HepG2 (cell line): ENCODE results near the gene ADGRB3. TPM values are rescaled to one million over a fixed set of nuclear protein-coding genes. Genes with fewer than 3 reads are reported as not detected.

ENCODE experiments used
- ATAC-seq: fragments of 200-7000 bp; cut with Tn5 transposase; 3 replicates; pipeline ENCODE4 v1.9.1; 2020; ENCODE audit warnings: mild to moderate bottlenecking, moderate library complexity
- BruUV-seq: library from RNA; stranded (reverse); fragments of 400-500 nt; replicated peaks from 2 replicates; lab custom pipeline; 2021; lab: Mats Ljungman, UMichigan
- CTCF ChIA-PET: fragments of 300-600 bp; formaldehyde crosslinking; extraction: SDS; loops from one replicate; lab custom pipeline; 2021; ENCODE audit warnings: low total read pairs, inconsistent platforms, low intra/inter-chr PET ratio; lab: Yijun Ruan, JAX
- POLR2A ChIA-PET: fragments of 350-600 bp; sonication (Branson Sonifier 250); formaldehyde crosslinking; loops from one replicate; lab custom pipeline; 2020; ENCODE audit warnings: antibody characterized with exemption, inconsistent platforms; lab: Yijun Ruan, JAX
- DNase-seq: peaks from one replicate; pipeline ENCODE4 v3.0.0-alpha.2; 2015; ENCODE audit warnings: low spot score
- FAIRE-seq: peaks from 3 replicates; lab custom pipeline; 2011; peaks lifted over from hg19 to GRCh38; lab: Jason Lieb, UNC
- H2AFZ ChIP-seq: one replicate; pipeline ENCODE4 v1.6.1; 2011; ENCODE audit warnings: low read length, inconsistent platforms
- H3K27ac ChIP-seq: fragments of 300-600 bp; 3 replicates; pipeline ENCODE4 v1.8.0; 2011; ENCODE audit warnings: mixed run types, mild to moderate bottlenecking, mixed read lengths, low read length, inconsistent platforms; ENCODE audit not compliant: insufficient read depth; ENCODE audit errors: extremely low read length
- H3K27me3 ChIP-seq, 2 experiments: fragments of 200-600 bp in 1 of 2; 2 replicates in 1 of 2; 3 replicates in 1 of 2; pipeline versions ENCODE4 v1.6.0 to v1.8.0; 2011; ENCODE audit warnings: low read length in 2 of 2, mild to moderate bottlenecking in 2 of 2, moderate library complexity in 2 of 2, inconsistent platforms in 1 of 2; ENCODE audit not compliant: insufficient read depth in 2 of 2, control insufficient read depth in 1 of 2
- H3K36me3 ChIP-seq, 2 experiments: fragments of 200-600 bp in 1 of 2; replicated peaks in 1 of 2; 2 replicates in 1 of 2; 3 replicates in 1 of 2; pipeline versions ENCODE4 v1.5.1 to v1.8.0; 2011; ENCODE audit warnings: low read length in 2 of 2, inconsistent platforms in 1 of 2; ENCODE audit not compliant: insufficient read depth in 2 of 2, control insufficient read depth in 1 of 2
- H3K4me1 ChIP-seq: 2 replicates; pipeline ENCODE4 v1.5.1; 2012; ENCODE audit warnings: low read length, inconsistent platforms; ENCODE audit not compliant: insufficient read depth
- H3K4me2 ChIP-seq: 2 replicates; pipeline ENCODE4 v1.6.0; 2011; ENCODE audit warnings: low read depth, low read length, inconsistent platforms
- H3K4me3 ChIP-seq, 3 experiments: fragments of 200-600 bp in 1 of 3; sonication (generic), shearing (Covaris generic) in 1 of 3; replicated peaks in 1 of 3; 2 replicates each; pipeline ENCODE4 v1.5.1; 2011 to 2016; ENCODE audit warnings: low read length in 3 of 3, inconsistent platforms in 2 of 3, low read depth in 2 of 3, mild to moderate bottlenecking in 2 of 3, control low read depth in 1 of 3, mixed read lengths in 1 of 3; ENCODE audit not compliant: insufficient read depth in 1 of 3
- H3K79me2 ChIP-seq: one replicate; pipeline ENCODE4 v1.6.1; 2011; ENCODE audit warnings: low read length, inconsistent platforms; ENCODE audit not compliant: insufficient read depth
- H3K9ac ChIP-seq: 2 replicates; pipeline ENCODE4 v1.6.0; 2011; ENCODE audit warnings: mild to moderate bottlenecking, low read depth, low read length, inconsistent platforms; ENCODE audit not compliant: insufficient read depth
- H3K9me3 ChIP-seq: 2 replicates; pipeline ENCODE4 v1.5.1; 2012; ENCODE audit warnings: mild to moderate bottlenecking, low read length
- H4K20me1 ChIP-seq: 2 replicates; pipeline ENCODE4 v1.6.0; 2011; ENCODE audit warnings: inconsistent platforms, mild to moderate bottlenecking, low read length, moderate library complexity; ENCODE audit not compliant: insufficient read depth
- BRCA1 ChIP-seq: sonication (generic); formaldehyde crosslinking; IDR thresholded peaks from 2 replicates; pipeline ENCODE4 v1.4.0; 2020; ENCODE audit warnings: missing genetic modification reagents
- GTF2F1 ChIP-seq: fragments of 150-350 bp; IDR thresholded peaks from 2 replicates; pipeline ENCODE4 v1.6.1; 2014; ENCODE audit warnings: low read length
- HDAC1 ChIP-seq: sonication (generic); formaldehyde crosslinking; IDR thresholded peaks from 2 replicates; pipeline ENCODE4 v1.5.1; 2020; ENCODE audit warnings: mild to moderate bottlenecking, missing genetic modification reagents
- HOXA7 ChIP-seq: sonication (generic); formaldehyde crosslinking; IDR thresholded peaks from 2 replicates; pipeline ENCODE4 v1.8.1; 2022; ENCODE audit warnings: mild to moderate bottlenecking, missing genetic modification reagents, moderate library complexity
- NFIB ChIP-seq: sonication (generic); formaldehyde crosslinking; IDR thresholded peaks from 2 replicates; pipeline ENCODE4 v1.9.0; 2021; ENCODE audit warnings: missing genetic modification reagents, mild to moderate bottlenecking, borderline replicate concordance
- POGZ ChIP-seq: sonication (generic); formaldehyde crosslinking; IDR thresholded peaks from 2 replicates; pipeline ENCODE4 v1.4.0; 2020; ENCODE audit warnings: mild to moderate bottlenecking, missing genetic modification reagents
- REL ChIP-seq: sonication (generic); formaldehyde crosslinking; conservative IDR thresholded peaks from 2 replicates; pipeline ENCODE4 v1.8.0; 2022; ENCODE audit warnings: mild to moderate bottlenecking, missing genetic modification reagents, moderate library complexity
- SIN3A ChIP-seq: IDR thresholded peaks from 2 replicates; pipeline ENCODE4 v1.6.1; 2011; ENCODE audit warnings: low read depth, mild to moderate bottlenecking, control low read depth, low read length, borderline replicate concordance
- TARDBP ChIP-seq: sonication (generic); formaldehyde crosslinking; IDR thresholded peaks from 2 replicates; pipeline ENCODE4 v1.8.0; 2022; ENCODE audit warnings: mild to moderate bottlenecking, missing genetic modification reagents
- TGIF2 ChIP-seq: IDR thresholded peaks from 2 replicates; pipeline ENCODE4 v1.6.1; 2016; ENCODE audit warnings: control low read depth, missing compliant biosample characterization
- ZNF577 ChIP-seq: sonication (generic); formaldehyde crosslinking; IDR thresholded peaks from 2 replicates; pipeline ENCODE4 v1.4.0; 2020; ENCODE audit warnings: mild to moderate bottlenecking, low read depth, missing genetic modification reagents, borderline replicate concordance
- WGBS: methylation state at CpG from one replicate; pipeline ENCODE4 v1.1.6; 2017; ENCODE audit warnings: low lambda C conversion rate; 5-methylcytosine and 5-hydroxymethylcytosine counted together
- in situ Hi-C: cut with HindIII; loops from 2 replicates; pipeline ENCODE4 v1.10.0; 2017; ENCODE audit warnings: low pct_unique_long_range_greater_than_20kb; ENCODE audit not compliant: extremely low pct_ligation_motif_present
- intact Hi-C: fragments of 100-400 bp; cut with micrococcal nuclease; formaldehyde crosslinking; loops from one replicate; pipeline ENCODE4 v1.10.0; 2022; ENCODE audit not compliant: unreplicated experiment
- polyA plus RNA-seq, 8 experiments: library from polyadenylated mRNA; depleted of rRNA in 3 of 8; stranded (reverse) in 7 of 8; unstranded in 1 of 8; fragments of >200 nt; fragmentation: Illumina TruSeq in 4 of 8; extraction: Trizol in 4 of 8; gene quantifications; 2 replicates each; pipeline versions ENCODE4 v1.2.1 to v1.2.3, GENCODE V29; 2011 to 2016; ENCODE audit warnings: low read depth in 4 of 8, missing spikeins in 1 of 8, mixed read lengths in 1 of 8; ENCODE audit not compliant: insufficient read depth in 1 of 8
- total RNA-seq, 5 experiments: library from RNA; depleted of rRNA; stranded (reverse); fragments of >200 nt; fragmentation: Illumina TruSeq; extraction: Trizol; gene quantifications; 2 replicates each; pipeline ENCODE4 v1.2.3, GENCODE V29; 2016; ENCODE audit warnings: low read depth in 1 of 5
- TF ChIP-seq, protein P1 (sequence below): IDR thresholded peaks from 2 replicates; pipeline ENCODE4 v1.6.1; 2012; ENCODE audit warnings: low read length, improper control_type of control experiment
- TF ChIP-seq, protein P2 (sequence below): IDR thresholded peaks from 2 replicates; pipeline ENCODE4 v1.6.1; 2012; ENCODE audit warnings: low read depth, low read length, improper control_type of control experiment
- TF ChIP-seq, protein P3 (sequence below): sonication (generic); formaldehyde crosslinking; IDR thresholded peaks from 2 replicates; pipeline ENCODE4 v1.4.0; 2020; ENCODE audit warnings: missing genetic modification reagents
- TF ChIP-seq, protein P4 (sequence below): sonication (generic); formaldehyde crosslinking; IDR thresholded peaks from 2 replicates; pipeline ENCODE4 v1.5.0; 2020; ENCODE audit warnings: missing genetic modification reagents, mild to moderate bottlenecking, borderline replicate concordance

The ADGRB3 gene
- total and polyA plus RNA-seq, 2 of the 13 experiments (the other 11 are each of a cell fraction or from before 2014, with no cell fraction given): not detected

DNA sequence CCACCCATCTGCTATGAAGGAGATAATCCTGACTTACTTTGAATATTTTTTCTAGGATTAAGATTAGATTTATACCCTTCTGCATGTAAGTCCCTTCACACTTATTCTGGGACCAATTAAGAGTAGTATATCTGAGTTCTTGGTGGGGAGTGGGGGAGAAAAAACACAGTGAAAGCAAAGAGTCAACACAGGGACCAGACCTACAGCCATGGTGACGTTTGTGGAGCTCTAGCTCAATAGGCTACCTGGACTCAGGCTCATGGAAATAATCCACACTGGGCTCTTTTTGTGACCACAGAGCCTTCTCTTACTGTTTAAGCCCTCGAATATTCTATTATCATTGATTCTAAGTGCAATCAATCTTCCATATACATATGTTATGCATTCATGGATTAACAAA lies 670.4 kb downstream of the ADGRB3 start (continued):
- TF ChIP-seq, protein P1, sequence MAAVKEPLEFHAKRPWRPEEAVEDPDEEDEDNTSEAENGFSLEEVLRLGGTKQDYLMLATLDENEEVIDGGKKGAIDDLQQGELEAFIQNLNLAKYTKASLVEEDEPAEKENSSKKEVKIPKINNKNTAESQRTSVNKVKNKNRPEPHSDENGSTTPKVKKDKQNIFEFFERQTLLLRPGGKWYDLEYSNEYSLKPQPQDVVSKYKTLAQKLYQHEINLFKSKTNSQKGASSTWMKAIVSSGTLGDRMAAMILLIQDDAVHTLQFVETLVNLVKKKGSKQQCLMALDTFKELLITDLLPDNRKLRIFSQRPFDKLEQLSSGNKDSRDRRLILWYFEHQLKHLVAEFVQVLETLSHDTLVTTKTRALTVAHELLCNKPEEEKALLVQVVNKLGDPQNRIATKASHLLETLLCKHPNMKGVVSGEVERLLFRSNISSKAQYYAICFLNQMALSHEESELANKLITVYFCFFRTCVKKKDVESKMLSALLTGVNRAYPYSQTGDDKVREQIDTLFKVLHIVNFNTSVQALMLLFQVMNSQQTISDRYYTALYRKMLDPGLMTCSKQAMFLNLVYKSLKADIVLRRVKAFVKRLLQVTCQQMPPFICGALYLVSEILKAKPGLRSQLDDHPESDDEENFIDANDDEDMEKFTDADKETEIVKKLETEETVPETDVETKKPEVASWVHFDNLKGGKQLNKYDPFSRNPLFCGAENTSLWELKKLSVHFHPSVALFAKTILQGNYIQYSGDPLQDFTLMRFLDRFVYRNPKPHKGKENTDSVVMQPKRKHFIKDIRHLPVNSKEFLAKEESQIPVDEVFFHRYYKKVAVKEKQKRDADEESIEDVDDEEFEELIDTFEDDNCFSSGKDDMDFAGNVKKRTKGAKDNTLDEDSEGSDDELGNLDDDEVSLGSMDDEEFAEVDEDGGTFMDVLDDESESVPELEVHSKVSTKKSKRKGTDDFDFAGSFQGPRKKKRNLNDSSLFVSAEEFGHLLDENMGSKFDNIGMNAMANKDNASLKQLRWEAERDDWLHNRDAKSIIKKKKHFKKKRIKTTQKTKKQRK: no peak
- TF ChIP-seq TARDBP (CRISPR knock-in tag): no peak
- no peak for TF ChIP-seq SIN3A
- TF ChIP-seq NFIB (CRISPR knock-in tag): no peak

DNA sequence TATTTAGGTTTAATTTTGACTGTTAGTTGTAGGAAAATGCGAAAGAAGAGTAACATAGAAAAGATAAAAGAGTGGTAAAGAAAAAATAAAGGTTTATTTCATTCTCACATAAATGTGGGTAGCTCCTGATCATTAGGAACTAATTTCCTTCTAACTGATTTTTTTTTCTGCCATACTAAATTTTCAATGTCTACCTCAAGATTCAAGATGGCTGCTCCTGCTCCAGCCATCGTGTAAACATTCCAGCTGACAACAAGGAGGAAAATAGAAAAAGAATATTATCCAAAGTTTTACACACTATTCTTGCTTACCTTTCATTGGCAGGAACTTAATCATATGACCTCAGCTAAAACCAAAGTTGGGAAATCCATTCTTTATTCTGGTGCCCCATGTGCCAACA lies 673.5 kb downstream of the ADGRB3 start:
- Histone ChIP-seq H3K79me2 (no peaks in the 10 kb centered on the region), H3K4me3 (no peak overlapping the region), H3K27me3 (no peaks in the 10 kb centered on the region), H3K4me1 (no peaks in the 10 kb centered on the region), H3K36me3 (no peaks in the 10 kb centered on the region), H3K9ac (no peak overlapping the region), H3K9me3 (no peaks in the 10 kb centered on the region), H4K20me1 (no peaks in the 10 kb centered on the region), H2AFZ (no peak overlapping the region), H3K27ac (no peak overlapping the region), H3K4me2 (no peak overlapping the region)
- in situ Hi-C loops: no loop called here
- WGBS: under 1% methylated on average over 2 of the region's 2 CpGs
- no peak for ATAC-seq
- ChIA-PET POLR2A (no interaction called here), CTCF (no interaction called here)
- no peak for DNase-seq
- no TSS peak for BruUV-seq
- intact Hi-C loops: no loop called here
- no peak for FAIRE-seq
- TF ChIP-seq TGIF2 (CRISPR knock-in tag) (no peak), HOXA7 (CRISPR knock-in tag) (no peak), GTF2F1 (no peak), ZNF577 (CRISPR knock-in tag) (no peak), HDAC1 (CRISPR knock-in tag) (no peak), POGZ (no peak), REL (no peak), BRCA1 (CRISPR knock-in tag) (no peak)
- TF ChIP-seq, protein P2, sequence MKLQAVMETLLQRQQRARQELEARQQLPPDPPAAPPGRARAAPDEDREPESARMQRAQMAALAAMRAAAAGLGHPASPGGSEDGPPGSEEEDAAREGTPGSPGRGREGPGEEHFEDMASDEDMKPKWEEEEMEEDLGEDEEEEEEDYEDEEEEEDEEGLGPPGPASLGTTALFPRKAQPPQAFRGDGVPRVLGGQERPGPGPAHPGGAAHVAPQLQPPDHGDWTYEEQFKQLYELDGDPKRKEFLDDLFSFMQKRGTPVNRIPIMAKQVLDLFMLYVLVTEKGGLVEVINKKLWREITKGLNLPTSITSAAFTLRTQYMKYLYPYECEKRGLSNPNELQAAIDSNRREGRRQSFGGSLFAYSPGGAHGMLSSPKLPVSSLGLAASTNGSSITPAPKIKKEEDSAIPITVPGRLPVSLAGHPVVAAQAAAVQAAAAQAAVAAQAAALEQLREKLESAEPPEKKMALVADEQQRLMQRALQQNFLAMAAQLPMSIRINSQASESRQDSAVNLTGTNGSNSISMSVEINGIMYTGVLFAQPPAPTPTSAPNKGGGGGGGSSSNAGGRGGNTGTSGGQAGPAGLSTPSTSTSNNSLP: no peak
- TF ChIP-seq, protein P3, sequence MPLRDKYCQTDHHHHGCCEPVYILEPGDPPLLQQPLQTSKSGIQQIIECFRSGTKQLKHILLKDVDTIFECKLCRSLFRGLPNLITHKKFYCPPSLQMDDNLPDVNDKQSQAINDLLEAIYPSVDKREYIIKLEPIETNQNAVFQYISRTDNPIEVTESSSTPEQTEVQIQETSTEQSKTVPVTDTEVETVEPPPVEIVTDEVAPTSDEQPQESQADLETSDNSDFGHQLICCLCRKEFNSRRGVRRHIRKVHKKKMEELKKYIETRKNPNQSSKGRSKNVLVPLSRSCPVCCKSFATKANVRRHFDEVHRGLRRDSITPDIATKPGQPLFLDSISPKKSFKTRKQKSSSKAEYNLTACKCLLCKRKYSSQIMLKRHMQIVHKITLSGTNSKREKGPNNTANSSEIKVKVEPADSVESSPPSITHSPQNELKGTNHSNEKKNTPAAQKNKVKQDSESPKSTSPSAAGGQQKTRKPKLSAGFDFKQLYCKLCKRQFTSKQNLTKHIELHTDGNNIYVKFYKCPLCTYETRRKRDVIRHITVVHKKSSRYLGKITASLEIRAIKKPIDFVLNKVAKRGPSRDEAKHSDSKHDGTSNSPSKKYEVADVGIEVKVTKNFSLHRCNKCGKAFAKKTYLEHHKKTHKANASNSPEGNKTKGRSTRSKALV: no peak
- TF ChIP-seq, protein P4, sequence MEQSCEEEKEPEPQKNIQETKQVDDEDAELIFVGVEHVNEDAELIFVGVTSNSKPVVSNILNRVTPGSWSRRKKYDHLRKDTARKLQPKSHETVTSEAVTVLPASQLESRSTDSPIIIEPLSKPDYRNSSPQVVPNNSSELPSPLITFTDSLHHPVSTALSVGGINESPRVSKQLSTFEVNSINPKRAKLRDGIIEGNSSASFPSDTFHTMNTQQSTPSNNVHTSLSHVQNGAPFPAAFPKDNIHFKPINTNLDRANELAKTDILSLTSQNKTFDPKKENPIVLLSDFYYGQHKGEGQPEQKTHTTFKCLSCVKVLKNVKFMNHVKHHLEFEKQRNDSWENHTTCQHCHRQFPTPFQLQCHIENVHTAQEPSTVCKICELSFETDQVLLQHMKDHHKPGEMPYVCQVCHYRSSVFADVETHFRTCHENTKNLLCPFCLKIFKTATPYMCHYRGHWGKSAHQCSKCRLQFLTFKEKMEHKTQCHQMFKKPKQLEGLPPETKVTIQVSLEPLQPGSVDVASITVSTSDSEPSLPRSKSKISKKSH: no peak
